Kidney epithelial cell (primary cell): ENCODE data around the gene VPREB3. TPM values are rescaled to one million over a fixed set of nuclear protein-coding genes. Genes with fewer than 3 reads are reported as not detected.
"Not testable (repeated sequence)": the region's sequence is repeated elsewhere in the genome, so short reads cannot be mapped to it uniquely, and the experiment has no call there.

Experiments
- DNase-seq: peaks from one replicate; pipeline ENCODE4 v3.0.0-alpha.2; 2010; ENCODE audit warnings: low read depth
- H3K27me3 ChIP-seq: 2 replicates; pipeline ENCODE4 v1.6.0; 2011; ENCODE audit warnings: low read length; ENCODE audit not compliant: control insufficient read depth, insufficient read depth
- H3K36me3 ChIP-seq: 2 replicates; pipeline ENCODE4 v1.5.1; 2011; ENCODE audit warnings: low read length; ENCODE audit not compliant: control insufficient read depth, insufficient read depth
- H3K4me3 ChIP-seq: 2 replicates; pipeline ENCODE4 v1.5.1; 2011; ENCODE audit warnings: low read depth, mild to moderate bottlenecking, control low read depth, low read length
- total RNA-seq: library from RNA; depleted of rRNA; stranded (reverse); fragments of >200 nt; gene quantifications from 2 replicates; pipeline ENCODE4 v1.2.3, GENCODE V29; 2015
- TF ChIP-seq, protein P1 (sequence below): IDR thresholded peaks from 2 replicates; pipeline ENCODE4 v1.5.1; 2011; ENCODE audit warnings: mild to moderate bottlenecking, moderate library complexity, low read length, control low read depth, inconsistent platforms; ENCODE audit not compliant: insufficient read depth, poor library complexity, severe bottlenecking

Gene VPREB3
- total RNA-seq, 1 donor from 2014 or later: not detected

DNA sequence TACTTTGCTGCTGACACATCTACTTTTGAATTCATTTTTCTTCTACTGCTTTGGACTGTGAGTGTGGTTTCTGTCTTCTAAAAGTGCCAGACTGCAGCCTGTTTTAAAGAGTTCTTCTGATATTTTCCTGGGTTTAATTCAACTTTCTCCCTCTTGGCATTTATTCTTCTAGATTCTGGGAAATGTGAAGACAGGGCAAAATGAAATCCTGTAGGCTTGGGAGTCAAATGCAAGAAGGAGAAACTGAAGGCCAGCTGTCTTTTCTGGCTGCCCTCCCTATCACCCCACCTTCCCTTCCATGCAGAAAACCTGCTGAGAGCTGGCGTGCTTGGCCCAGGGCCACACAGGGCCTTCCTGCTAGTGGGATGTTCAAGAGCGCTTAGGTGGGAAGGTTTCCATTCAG lies 10.9 kb downstream of the VPREB3 start:
- H3K36me3 ChIP-seq: peaks cover 1% of the 10 kb centered on the region
- no peaks in the 10 kb centered on the region for H3K27me3 ChIP-seq
- TF ChIP-seq, protein P1, sequence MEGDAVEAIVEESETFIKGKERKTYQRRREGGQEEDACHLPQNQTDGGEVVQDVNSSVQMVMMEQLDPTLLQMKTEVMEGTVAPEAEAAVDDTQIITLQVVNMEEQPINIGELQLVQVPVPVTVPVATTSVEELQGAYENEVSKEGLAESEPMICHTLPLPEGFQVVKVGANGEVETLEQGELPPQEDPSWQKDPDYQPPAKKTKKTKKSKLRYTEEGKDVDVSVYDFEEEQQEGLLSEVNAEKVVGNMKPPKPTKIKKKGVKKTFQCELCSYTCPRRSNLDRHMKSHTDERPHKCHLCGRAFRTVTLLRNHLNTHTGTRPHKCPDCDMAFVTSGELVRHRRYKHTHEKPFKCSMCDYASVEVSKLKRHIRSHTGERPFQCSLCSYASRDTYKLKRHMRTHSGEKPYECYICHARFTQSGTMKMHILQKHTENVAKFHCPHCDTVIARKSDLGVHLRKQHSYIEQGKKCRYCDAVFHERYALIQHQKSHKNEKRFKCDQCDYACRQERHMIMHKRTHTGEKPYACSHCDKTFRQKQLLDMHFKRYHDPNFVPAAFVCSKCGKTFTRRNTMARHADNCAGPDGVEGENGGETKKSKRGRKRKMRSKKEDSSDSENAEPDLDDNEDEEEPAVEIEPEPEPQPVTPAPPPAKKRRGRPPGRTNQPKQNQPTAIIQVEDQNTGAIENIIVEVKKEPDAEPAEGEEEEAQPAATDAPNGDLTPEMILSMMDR: no peak
- no peak for DNase-seq
- H3K4me3 ChIP-seq: no peak overlapping the region

DNA sequence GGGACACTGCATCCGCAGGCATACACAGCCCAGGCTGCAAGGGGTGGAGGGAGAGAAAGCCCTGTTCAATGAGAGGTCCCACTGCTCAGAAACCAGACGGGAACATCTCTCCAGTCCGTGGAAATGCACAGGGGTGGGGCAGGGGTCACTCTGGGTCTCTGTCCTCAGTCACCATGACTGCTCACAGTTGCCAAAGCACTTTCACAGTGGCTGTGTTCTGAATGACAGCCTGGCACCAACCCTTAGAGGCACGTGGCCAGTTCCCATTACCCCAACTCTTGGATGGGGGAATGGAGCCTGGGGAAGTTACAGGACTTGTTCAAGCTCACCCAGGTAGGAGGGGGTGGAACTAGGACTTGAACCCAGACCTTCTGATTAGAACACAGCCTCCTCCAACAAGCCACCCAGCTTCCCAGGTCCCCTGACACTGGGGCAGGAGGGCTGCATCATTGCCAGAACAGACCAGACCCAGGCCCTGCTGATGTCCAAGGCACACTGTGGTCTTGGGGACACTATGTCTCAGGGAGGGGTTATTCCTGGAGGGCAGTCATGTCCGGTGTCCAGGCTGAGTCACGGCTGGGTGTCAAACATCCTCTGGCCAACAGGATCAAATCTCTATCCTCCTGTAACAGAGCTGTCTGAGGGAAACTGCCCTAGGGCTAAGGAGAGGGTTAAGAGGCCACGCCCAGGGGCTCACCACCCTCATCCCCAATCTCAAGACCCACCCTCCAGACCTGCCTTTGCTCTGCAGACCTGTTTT lies 11.5 kb downstream of the VPREB3 start:
- H3K36me3 ChIP-seq: peaks cover 1% of the 10 kb centered on the region
- TF ChIP-seq, protein P1: no peak
- H3K27me3 ChIP-seq: no peaks in the 10 kb centered on the region
- no peak overlapping the region for H3K4me3 ChIP-seq
- DNase-seq: no peak

DNA sequence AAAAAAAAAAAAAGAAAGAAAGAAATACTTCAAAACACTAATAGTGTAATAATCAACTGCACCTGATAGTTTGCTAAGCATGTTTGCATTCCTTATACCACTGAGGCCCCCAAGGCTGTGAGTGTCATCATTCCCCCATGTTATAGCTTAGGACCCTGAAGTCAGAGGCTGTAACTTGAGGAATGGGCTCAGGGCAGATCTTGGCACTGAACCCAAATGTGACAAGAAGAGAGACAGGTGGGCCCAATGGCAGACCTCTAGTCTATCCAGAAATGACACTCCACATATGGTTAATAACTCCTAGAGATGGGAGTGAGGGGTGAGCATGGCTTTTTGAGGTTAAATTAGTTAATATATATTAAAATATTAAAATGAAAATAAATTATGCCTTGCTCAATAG lies 16.5 kb downstream of the VPREB3 start:
- no peaks in the 10 kb centered on the region for H3K36me3 ChIP-seq
- DNase-seq: no peak
- TF ChIP-seq, protein P1: no peak
- H3K27me3 ChIP-seq: no peaks in the 10 kb centered on the region
- H3K4me3 ChIP-seq: no peak overlapping the region

DNA sequence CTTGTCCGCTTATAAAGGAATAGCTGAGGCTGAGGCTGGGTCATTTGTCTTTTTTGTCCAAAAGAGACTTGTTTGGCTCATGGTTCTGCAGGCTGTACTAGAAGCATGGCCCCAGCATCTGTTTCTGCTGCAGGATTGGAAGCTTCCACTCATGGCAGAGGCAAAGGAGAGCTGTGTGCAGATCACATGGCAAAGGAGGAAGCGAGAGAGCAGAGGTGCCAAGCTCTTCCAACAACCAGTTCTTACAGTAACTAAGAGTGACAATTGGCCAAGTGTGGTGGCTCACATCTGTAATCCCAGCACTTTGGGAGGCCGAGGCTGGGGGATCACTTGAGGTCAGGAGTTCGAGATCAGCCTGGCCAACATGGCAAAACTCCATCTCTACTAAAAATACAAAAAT lies 26.1 kb downstream of the VPREB3 start:
- H3K27me3 ChIP-seq, H3K36me3 ChIP-seq, DNase-seq, H3K4me3 ChIP-seq: not testable (repeated sequence)

DNA sequence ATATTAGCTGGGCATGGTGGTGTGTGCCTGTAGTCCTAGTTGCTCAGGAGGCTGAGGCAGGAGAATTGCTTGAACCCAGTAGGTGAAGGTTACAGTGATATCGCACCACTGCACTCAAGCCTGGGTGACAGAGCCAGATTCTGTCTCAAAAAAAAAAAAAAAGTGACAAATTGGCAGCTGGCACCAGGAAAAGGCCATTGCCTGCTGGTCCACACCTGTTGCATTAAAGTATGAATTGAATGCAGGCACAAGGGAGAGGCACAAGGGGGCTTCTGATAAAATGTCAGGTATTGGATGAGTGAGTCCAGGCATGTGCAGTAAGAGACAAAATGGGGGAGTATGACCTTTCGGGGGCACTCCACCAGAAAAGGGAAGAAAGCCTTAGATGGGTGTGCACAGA lies 31.5 kb downstream of the VPREB3 start:
- Histone ChIP-seq H3K27me3 (no peaks in the 10 kb centered on the region), H3K4me3 (no peak overlapping the region), H3K36me3 (no peaks in the 10 kb centered on the region)
- no peak for DNase-seq
- TF ChIP-seq, protein P1: no peak

DNA sequence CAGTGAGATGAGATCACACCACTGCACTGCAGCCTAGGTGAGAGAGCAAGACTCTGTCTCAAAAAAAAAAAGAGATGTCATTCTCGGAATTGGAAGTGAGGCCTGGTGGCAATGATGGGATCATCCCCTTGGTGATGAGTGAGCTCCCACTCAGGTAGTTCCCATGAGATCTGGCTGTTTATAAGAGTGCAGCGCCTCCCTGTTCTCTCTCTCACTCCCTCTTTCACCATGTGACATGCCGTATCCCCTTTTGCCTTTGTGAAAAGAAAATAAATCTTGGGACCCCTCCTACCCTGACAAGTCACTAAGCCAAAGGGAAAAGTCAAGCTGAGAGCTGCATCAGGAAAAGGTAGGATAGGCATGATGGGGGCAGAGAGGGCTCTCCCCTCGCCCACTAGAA lies 32.1 kb downstream of the VPREB3 start:
- no peaks in the 10 kb centered on the region for H3K36me3 ChIP-seq
- H3K27me3 ChIP-seq: no peaks in the 10 kb centered on the region
- H3K4me3 ChIP-seq: no peak overlapping the region
- DNase-seq: no peak
- TF ChIP-seq, protein P1: no peak
